ENCODE measurements around the gene CYBRD1.

GRCh38 chr2:171475979-171476378 is 46.3 kb upstream of the CYBRD1 start:
- TF ChIP-seq SUZ12 (IDR thresholded peaks at IDR 0.05; ENCODE audit: unreplicated experiment): no peak
- TF ChIP-seq ZZZ3 (IDR thresholded peaks at IDR 0.05; ENCODE audit: control insufficient read depth, insufficient read length, low read depth): no peak
- no peak for TF ChIP-seq GATAD2B (conservative IDR thresholded peaks at IDR 0.05; ENCODE audit: low read depth)
